Activated naive CD4-positive, alpha-beta T cell treated with anti-CD3 and anti-CD28 coated beads, Interleukin-2, amount 50 U/mL, for 16 hours (primary cell): ENCODE measurements around the gene PERM1.

ENCODE experiments used
- DNase-seq: peaks from one replicate; pipeline ENCODE4 v3.0.0-alpha.2; 2020

Gene PERM1

DNA sequence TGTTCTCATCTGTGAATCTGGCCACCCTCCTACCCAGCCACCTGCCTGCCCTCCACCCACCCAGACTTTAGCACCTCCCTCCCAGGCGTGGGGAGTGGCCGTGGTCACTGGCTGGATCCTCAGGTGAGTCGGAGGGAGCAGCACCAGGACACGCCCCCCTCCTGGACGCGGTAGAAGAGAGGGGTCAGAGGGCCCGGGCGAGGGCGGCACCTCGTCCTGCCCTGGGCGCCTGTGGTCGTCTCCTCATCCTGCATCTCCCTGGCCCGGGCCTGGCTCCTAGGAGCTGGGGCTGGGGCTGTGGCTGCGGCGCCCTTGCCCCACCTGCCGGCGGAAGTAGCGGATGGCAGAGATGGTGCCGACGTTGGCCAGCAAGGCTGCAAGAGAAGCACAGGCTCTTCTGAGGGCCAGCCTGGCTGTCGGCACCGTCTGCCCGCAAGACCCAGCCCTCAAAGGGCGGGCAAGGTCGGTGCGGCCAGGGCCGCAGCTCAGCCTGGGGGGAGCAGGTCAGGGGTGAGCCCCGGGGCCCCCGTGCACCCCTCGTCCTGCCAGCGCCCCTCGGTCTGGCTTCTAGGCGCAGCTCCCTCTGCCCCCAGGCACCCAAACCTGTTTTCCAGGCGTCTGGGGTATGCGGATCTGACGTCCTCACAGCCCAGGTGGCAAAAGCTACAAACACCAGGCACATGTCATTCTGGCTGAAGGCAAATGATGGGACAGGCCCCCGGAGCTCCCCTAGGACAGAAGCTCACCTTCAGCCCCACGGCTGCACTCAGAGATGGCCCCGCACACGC lies 5.8 kb downstream of the PERM1 start:
- DNase-seq, result peak; percentile 56

DNA sequence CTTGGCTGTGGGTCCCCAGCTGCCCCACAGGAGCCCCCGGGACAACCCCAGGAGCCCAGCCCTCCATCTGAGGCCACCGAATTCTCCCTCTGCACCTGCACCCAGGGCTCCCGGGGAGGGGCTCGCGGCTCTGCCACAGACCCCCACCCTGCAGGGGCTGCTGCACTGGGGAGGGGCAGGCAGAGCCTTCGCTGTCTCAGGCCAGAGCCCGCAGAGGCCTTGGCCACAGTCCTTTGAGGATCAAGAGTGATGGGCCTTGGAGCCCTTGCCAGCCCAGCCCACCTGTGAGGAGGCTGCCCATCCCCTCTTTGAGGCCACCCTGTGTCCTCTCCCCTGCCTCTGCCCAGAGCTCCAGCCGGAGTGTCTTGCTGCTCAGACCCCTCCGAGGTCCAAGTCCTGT lies 6.5 kb downstream of the PERM1 start:
- no peak for DNase-seq

DNA sequence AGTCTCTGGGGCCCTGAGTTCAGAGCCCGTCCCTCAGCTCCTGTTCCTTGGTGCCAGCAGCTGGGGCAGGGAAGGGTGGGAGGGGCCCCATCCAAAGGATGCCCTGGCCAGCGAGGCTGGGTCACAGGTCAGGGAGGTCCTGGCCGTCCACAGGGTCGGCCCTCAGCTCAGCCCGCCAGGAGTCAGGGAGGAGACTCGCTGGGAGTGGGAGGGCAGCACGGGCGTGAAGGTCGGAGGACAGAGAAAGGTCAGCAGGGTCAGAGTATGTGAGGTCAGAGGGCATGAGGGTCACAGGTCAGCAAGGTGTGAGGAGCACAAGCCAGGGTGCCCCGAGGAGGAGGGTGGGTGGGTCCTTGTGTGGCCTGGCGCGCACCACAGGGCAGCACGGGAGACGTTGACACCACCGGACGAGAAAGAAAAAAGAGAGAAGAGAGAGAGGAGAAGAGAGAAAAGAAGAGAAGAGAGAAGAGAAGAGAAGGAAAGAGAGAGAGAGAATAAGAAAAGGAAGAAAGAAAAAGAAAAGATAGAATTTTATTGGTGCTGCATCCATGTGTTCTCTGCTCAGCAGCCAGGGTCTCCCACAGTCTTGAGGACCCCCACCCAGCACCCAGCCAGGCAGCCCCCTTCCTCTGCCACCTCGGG lies 7.1 kb downstream of the PERM1 start:
- DNase-seq, result no peak

DNA sequence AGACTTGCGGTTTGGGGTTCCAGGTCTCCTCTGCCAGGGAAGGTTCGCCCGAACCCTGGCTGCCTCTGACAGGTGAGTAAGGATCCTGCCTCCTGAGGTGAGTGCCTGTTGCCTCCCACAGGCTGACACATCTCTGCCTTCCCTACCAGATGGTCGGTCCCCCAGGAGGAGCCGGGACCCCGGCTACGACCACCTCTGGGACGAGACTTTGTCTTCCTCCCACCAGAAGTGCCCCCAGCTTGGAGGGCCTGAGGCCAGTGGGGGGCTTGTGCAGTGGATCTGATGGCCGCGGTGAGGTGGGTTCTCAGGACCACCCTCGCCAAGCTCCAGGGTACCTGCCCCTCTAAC lies 7.6 kb downstream of the PERM1 start:
- DNase-seq, result no peak

DNA sequence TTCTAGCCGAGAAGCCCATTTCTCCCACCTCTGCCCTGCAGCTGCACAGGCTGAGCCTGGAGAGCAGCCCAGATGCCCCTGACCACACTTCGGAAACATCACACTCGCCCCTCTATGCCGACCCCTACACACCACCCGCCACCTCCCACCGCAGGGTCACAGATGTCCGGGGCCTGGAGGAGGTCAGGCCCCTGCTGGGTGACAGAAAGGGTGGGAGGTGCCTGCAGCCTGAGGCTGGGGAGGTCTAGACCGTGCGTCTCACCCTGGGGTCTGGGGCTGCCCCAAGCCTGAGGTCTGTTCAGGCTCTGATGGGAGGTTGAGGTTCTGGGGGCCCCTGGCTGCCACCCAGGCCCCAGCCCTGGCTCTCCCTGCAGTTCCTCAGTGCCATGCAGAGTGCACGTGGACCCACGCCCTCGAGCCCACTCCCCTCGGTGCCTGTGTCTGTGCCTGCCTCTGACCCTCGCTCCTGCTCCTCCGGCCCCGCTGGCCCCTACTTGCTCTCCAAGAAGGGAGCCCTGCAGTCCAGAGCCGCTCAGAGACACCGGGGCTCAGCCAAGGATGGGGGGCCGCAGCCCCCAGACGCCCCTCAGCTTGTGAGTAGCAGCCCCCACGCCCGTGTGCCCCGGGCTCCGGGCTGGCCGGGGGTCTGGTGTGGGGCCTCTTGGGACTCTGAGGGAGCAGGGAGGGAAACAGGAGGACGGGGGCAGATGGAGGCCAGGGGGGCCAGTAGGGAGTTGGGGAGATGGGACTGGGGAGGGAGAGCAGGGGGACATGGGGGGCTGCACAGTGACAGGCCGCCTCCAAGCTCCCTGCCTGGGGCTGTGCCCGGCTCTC lies 8.2 kb downstream of the PERM1 start:
- no peak for DNase-seq

DNA sequence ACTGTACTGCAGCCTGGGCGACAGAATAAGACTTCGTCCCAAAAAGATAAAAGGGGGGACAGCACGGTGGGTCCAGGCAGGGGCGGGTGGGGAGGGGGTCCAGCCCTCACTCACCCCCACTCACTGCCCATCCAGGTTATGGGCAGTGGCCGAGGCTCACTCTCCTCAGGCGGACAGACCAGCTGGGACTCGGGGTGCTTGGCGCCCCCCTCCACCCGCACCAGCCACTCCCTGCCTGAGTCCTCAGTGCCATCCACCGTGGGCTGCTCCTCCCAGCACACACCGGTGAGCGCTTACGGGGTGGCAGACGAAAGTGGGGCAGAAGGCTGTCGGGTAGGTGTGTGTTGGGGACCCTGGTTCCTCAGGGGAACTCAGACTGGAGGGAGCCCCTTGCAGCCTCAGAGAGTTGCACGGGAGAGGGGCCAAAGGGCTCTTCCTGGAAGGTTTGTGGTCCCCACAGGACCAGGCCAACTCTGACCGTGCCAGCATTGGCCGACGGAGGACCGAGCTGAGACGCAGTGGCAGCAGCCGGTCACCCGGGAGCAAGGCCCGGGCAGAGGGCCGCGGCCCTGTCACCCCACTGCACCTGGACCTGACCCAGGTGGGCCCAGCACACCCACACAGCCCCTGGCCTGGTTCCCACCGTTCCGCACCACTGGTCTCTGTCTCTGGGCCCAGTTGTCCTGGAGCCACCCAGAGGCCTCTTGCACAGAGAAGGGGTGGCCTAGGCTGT lies 9.0 kb downstream of the PERM1 start:
- no peak for DNase-seq

DNA sequence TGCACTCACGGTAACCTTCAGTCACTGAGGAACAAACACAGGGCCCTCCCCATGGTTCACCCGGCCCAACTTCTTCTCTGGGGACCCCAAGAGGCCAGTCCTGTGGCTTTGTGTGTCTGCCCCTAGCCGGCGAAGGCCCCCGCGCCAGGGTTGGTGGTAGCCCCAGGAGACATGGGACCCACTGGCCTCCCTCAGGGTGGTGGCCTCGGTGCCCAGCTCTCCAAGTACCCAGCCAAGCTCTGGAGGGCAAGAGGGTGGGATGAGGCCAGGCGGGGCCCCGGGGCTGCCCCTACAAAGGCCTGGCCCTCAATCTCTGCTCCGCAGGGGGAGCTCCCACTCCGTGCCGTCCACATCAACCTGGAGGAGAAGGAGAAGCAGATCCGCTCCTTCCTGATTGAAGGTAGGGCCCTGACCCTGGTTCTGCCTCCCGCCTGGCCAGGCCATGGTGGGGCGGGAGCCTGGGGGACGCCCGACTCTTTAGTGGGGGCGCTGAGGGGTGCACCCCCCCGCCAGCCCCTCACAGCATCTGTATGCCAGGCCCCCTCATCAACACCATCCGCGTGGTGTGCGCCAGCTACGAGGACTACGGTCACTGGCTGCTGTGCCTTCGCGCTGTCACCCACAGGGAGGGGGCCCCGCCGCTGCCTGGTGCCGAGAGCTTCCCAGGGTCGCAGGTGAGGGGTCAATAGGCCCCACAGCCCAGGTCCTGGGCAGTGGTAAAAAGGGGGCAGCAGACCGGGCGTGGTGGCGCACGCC lies 10.0 kb downstream of the PERM1 start:
- no peak for DNase-seq

DNA sequence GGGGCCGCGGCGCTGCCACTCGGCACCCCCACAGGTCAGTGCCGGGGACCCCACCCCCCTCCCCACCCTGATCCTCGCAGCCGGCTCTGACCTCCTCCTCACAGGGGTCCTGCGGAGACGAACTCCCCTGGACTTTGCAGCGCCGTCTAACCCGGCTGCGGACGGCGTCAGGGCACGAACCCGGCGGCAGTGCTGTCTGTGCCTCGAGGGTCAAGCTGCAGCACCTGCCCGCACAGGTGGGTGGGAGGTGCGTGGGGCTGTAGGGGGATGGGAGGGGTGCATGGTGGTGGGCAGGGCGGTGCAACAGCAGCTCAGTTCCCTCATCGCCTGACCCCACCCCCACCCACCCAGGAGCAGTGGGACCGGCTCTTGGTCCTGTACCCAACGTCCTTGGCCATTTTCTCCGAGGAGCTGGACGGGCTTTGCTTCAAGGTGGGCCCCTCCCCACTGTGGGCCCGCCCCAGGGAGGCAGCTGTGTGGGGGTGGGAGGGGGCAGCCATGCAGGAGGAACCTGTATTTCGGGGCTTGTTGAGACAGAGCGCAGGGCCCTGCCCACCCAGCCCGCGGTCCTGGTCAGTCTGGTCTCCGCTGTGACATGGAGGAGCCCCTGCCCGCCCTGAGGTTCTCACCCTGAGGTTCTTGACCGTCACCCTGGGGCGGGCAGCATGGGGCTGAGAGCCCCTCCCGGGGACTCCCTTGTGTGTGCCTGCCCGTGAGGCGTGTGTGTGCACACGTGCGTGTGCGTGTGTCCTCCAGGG lies 10.7 kb downstream of the PERM1 start:
- DNase-seq, result no peak

DNA sequence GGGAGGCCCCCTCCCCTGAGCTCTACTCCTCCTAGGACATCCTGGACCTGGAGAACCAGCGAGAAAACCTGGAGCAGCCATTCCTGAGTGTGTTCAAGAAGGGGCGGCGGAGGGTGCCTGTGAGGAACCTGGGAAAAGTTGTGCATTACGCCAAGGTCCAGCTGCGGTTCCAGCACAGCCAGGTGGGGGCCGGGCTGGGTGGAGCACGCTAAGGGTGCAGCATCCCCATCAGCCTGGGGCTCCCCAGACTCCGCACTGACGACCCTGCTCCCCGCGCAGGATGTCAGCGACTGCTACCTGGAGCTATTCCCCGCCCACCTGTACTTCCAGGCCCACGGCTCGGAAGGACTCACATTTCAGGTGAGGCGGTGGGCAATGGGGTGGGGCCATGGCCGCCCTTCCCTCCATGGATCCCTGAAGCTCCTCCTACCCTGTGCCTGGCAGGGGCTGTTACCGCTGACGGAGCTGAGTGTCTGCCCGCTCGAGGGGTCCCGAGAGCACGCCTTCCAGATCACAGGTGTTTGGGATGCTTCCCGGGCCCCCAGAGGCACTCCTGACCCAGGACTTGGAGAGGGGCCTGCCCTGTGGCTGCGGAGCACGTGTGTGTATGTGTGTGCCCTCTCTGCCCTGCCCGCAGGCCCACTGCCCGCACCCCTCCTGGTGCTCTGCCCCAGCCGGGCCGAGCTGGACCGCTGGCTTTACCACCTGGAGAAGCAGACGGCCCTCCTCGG lies 11.5 kb downstream of the PERM1 start:
- no peak for DNase-seq

DNA sequence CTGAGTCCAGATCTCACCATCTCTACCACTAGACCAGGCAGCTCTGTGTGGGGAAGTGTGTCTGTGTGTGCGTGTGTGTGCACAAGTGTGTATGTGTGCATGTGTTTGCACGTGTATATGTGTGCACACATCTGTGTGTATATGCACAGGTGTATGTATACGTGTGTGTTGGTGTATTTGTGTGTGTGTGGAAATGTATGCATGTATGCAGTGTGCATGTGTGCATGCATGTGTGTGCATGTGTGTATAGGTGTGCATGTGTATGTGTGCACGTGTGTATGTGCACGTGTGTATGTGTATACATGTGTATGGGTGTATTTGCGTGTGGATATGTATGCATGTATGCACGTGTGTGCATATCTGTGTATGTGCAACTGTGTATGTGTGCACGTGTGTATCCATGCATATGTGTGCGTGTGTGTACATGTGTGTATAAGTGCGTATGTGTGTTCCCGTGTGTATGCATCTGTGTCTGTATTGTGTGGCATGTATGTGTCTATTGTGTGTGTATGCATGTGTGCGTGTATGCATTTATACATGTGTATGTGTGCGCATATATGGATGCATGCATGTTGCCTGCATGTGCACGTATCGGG lies 12.5 kb downstream of the PERM1 start:
- no peak for DNase-seq

DNA sequence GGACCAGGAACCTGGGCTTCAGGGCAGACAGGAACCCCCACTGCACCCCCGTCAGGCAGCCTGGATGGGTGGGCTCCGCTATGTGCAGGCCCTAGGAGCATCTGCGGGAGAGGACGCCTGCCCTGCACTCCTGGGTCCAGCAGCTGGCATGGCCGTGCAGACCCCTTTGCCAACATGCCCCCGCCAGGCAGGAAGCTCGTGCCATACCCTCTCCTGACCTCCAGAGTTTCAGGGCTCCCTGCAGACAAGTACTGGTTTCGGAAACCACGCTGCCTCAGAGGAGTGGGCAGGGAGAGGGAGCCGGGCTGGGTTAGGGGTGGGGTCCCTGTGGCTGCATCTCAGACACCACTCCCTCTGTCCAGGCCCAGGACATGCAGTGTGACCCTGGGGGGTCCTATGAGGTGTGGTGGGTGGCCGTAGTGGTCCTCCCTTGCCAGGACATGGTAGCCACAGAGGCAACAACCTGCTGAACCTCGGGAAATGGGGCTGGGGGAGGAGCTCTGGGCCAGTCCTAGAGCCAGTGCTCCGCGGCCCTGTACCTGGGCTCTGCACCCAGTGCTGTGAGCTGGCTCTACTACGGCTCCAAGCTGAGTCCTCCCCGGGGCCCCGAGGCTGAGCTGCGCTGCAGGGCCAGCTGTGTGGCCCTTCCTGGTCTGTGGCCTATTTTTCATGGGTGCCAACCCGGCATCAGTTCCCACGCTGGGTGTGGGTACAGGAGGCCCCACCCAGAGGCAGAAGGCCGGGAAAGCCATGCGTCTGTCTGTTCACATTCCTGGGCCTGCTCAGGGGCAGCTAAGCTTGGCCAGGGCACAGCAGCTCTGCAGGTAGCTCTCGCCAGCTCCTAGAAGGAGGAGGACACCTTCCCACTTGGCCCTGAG lies 14.2 kb downstream of the PERM1 start:
- DNase-seq, result no peak

DNA sequence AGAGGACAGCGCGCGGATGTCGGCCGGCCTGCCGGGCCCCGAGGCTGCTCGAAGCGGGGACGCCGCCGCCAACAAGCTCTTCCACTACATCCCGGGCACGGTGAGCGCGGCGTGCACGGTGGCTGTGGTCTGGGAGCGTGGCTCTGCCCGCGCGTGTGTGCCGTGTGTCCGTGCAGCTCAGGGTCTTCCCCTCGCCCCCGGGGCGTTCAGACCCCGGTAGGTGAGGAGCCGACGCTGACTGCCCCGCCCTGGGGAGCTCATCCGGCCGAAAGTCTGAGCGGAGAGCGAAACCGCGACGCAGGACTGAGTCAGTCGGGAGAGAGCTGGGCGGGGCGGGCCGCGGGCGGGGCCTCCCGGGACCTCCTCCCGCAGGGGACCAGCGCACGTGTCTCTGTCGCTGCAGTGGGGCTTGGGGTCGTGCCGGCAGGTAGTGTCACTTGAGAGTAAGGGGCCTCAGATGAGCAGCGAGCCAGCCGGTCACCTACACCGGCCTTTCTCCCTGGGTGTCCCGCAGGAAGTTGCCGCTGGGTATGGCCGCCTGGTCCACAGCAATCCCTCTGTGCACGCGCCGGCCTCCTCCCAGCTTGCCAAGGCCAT lies 15.1 kb downstream of the PERM1 start:
- peak; percentile 89 for DNase-seq

DNA sequence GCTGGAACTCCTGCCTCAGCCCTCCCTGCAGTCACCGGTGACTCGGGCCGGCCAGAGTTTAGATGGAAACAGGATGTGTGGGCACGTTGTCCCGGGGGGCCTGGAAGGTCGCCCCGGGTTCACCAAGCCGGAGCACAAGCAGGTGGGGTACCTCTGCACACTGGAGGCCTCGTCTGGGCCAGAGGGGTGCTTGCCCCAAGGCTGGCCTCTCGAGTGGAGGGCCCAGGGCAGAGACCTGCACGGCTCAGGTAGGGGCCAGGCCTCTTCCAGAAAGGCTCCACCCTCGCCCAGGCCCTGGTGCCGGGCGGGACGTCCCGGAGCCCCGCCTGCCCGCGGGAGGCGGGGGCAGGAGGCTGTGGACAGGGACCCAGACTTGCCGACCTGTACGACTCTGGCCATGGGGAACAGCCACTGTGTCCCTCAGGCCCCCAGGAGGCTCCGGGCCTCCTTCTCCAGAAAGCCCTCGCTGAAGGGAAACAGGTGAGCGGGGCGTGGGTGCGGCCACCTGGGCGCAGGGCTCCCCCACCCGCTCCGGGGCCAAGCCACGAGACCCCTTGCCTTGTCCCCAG lies 15.7 kb downstream of the PERM1 start, which contains the start of gene PLEKHN1:
TSS of gene PLEKHN1 (plus strand) at position 348 of the 569 bp plus-strand sequence. CDS start at position 398, 50 bp downstream.
- no peak for DNase-seq

DNA sequence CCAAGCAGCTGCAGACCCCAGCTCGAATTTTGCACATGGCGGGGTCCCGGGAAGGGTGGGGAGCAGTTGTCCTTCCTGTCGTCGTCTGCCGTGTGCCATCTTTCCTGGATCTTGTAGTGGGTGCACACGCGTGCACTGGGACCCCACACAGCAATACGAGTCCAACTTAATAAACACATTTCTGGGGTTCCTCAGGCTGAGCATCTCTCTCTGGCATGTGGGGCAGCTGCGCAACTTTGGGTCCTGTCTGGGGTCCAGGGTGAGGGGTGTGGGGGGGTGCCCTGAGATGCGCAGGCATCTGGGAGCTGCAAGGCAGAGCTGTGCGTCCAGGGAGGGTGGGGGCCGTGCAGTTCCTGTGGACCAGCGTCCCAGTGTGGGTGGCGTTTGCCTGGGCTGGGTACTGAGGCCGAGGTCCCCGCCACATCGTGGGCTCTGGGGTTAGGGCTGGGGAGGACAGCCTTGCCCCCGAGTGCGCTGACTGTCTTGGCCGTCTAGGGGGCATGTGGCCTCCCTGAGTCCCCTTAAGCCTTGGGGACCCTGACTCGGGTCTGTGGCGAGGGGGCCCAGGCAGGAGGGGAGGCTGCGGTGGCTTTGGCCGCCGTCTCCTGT lies 16.3 kb downstream of the PERM1 start:
- DNase-seq, result no peak

DNA sequence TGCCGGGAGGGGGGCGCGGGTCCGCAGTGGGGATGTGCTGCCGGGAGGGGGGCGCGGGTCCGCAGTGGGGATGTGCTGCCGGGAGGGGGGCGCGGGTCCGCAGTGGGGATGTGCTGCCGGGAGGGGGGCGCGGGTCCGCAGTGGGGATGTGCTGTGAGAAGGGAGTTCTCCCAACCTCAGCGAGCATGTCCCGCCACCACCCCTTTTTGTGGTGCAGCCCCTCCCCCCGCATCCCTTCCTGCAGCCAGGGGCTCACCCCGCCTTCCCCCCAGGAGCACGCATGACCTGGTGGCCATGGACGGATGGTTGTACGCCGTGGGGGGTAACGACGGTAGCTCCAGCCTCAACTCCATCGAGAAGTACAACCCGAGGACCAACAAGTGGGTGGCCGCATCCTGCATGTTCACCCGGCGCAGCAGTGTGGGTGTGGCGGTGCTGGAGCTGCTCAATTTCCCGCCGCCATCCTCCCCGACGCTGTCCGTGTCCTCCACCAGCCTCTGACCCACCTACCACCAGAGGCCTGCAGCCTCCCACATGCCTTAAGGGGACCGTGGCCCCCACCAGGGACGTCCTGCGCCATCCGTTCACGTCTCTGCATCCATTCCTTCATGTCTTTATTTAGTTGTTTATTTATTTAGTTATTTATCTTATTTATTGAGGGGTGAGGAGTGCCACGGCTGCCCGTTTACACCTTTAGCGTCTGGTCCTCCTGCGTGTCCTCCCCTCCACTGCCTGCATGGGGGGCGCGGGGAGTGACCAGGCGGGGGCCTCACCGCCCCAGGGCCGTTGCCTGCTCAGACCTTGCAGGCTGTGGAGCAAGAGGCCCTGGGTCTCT lies 17.0 kb downstream of the PERM1 start:
- DNase-seq, result no peak

DNA sequence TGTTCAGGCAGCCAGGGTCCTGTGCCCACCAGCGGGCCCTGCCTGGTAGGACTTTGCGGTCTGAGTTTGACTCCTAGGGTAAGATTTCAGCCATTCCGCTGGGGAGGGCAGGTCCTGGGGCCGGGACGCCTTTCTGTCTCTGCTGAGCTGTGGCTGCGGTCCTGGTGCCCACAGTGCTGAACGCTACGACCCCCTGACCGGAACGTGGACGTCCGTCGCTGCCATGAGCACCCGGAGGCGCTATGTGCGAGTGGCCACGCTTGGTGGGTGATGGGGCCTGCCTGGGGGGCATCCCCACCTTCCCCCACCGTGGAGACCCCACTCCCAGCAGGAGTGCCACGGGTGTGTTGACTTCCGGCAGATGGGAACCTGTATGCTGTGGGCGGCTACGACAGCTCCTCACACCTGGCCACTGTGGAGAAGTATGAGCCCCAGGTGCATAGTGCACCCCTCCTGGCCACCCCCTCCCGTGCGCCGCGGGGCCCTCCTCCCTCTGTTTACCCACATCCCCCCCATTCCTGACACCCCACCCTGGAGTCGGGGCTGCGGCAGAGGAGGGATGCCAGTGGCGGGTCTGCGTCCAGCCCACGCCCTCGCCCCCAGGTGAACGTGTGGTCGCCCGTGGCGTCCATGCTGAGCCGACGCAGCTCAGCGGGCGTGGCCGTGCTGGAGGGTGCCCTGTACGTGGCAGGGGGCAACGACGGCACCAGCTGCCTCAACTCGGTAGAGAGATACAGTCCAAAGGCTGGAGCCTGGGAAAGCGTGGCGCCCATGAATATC lies 18.0 kb downstream of the PERM1 start:
- no peak for DNase-seq
